ENCODE data around the gene RASL10A.
"Not testable (repeated sequence)": the region's sequence is repeated elsewhere in the genome, so short reads cannot be mapped to it uniquely, and the experiment has no call there.

RASL10A gene, protein sequence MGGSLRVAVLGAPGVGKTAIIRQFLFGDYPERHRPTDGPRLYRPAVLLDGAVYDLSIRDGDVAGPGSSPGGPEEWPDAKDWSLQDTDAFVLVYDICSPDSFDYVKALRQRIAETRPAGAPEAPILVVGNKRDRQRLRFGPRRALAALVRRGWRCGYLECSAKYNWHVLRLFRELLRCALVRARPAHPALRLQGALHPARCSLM

DNA sequence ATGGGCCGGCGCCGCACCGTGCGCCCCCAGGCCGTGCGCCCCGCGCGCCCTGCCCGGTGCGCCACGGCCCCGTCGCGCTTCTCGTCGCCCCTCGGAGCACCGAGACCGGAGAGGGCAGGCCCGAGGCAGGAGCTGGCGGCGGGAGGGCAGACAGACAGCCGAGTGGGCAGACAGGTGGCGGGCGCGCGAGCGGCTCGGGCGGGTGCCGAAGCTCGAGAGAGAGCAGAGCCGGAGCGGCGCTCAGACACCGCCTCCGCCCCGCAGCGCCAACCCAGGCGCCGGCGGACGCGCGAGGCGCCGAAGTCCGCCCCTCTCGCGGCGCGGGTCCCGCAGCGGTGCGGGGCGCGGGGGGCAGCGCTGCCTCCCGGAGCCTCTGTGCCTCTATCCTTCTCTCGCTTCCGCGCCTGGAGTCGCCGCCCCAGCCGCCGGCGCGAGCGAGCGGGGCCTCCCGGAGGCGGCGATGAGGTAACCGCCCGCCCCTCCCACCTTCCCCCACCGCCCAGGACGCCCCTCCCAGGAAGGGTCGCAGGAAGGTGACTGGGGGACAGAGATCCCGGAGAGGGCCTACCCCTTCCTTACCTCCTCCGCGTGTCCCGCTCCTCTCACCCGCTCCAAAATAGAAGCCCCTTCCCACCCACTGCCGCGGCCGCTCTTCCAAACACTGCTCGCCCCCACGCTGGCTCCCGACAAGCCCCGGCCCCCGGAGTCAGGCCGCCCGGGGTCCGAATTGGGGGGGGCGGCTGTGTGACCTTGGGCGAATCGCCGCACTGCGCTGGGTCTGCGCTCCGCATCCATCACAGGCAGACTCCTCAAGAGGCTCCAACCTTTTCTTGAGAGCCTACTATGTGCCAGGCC lies at the start of gene RASL10A:
RASL10A (minus strand) TSS at position 412 of the 855 bp plus-strand sequence. CDS start 451 bp downstream, outside the sequence.
- no peak for DNase-seq (ENCODE audit: extremely low spot score, insufficient read length, low read depth)
- no peak for FAIRE-seq

- no peak for DNase-seq (ENCODE audit: extremely low spot score, insufficient read length, low read depth)
- no peak for FAIRE-seq
Observed at GRCh38 chr22:29359469-29359868, 44.0 kb upstream of the RASL10A start.

DNA sequence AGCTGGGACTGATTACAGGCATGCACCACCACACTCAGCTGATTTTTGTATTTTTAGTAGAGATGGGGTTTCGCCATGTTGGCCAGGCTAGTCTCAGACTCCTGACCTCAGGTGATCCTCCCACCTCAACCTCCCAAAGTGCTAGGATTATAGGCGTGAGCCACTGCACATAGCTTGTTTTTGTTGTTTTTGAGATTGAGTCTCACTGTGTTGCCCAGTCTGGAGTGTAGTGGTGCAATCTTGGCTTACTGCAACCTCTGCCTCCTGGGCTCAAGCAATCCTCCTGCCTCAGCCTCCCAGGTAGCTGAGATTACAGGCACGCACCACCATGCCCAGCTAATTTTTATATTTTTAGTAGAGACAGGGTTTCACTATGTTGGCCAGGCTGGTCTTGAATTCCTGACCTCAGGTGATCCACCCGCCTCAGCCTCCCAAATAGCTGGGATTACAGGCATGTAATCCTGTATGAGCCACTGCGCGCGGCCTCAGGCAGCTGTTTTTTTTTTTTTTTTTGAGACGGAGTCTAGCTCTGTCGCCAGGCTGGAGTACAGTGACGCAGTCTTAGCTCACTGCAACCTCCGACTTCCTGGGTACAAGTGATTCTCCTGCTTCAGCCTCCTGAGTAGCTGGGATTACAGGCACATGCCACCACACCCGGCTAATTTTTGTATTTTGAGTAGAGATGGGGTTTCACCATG lies 41.8 kb upstream of the RASL10A start:
- not testable (repeated sequence) for DNase-seq (ENCODE audit: extremely low spot score, insufficient read length, low read depth); FAIRE-seq

DNA sequence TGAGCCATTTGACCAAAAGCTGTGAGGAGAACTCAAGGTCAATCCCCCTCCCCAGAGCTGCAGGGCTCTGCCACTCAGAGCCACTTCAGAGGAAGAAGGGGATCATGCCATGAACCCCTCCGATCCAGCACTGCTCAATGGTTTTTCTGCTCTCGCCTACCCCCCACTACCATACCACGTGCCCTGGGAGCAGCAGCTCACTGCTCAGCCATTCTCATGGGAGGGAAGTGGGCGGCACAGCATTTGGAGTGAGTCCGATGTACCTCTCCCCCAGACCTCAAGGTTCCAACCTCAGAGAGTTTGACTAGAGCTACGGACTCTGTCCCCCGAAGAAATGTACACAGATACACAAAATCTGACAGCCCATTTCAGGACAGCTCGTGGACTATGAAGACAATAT lies 38.4 kb upstream of the RASL10A start:
- FAIRE-seq = no peak
- no peak for DNase-seq (ENCODE audit: extremely low spot score, insufficient read length, low read depth)

DNA sequence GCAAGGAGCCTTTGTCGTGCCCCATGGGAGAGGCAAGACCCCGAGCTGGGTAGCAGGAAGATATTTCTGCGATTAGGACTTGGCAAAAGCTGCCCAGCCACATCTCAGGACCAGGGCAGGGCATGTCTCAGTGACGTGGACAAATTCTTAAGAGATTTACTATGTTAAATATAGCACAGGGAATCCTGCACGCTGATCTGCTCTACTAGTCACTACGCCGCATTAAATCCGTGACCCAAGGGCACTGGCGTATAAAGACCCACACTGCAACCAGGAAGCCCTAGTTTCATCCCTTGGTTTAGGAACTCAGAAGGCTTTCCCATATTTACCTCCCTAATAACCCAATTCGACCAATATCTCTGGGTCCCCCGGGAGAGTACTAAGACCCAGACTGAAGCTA lies 37.8 kb upstream of the RASL10A start:
- FAIRE-seq = no peak
- DNase-seq (ENCODE audit: extremely low spot score, insufficient read length, low read depth) = no peak

GRCh38 chr22:29352778-29353177 lies 37.3 kb upstream of the RASL10A start:
- DNase-seq (ENCODE audit: extremely low spot score, insufficient read length, low read depth) (no peak), FAIRE-seq (no peak)

- no peak for DNase-seq (ENCODE audit: extremely low spot score, insufficient read length, low read depth)
- FAIRE-seq = no peak
Observed at GRCh38 chr22:29351891-29352290, 36.4 kb upstream of the RASL10A start.

DNA sequence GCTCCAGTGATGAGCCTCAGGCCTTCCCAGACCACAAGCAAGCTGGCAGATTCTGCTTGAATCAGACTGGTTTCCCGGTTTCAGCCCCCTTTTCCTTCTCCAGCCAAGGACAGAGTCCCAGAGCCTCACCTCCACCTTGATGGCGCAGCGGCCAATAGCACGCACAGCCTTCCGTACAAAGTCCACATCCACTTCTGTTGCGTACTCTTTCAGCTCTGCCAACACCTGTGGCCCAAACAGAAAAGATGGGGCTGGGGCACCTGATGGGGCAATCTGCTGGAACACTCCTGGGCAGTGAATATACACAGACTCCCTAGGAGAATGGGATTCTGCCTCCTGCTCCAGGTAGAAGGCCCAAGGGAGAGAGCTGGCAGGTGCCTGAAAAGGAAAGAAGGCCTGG lies 35.5 kb upstream of the RASL10A start:
- FAIRE-seq = no peak
- no peak for DNase-seq (ENCODE audit: extremely low spot score, insufficient read length, low read depth)

- DNase-seq (ENCODE audit: extremely low spot score, insufficient read length, low read depth) = no peak
- FAIRE-seq = no peak
Observed at GRCh38 chr22:29348956-29349355, 33.5 kb upstream of the RASL10A start.

DNA sequence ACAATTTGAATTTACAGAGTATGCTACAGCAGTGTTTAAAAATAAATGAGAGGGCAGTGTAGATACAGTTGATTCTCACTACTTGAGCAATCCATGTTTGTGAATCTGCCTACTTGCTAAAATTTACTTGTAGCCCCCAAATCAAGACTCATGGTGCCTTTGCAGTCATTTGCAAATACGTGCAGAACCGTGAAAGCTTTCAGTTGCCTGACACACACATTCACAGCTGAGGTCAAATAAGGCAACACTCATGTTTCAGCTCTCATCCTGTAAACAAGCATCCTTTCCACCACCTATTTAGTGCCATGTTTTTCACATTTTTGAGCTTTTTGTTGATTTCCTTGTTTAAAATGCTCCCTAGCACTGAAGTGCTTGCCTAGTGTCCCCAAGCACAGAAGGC lies 32.5 kb upstream of the RASL10A start:
- no peak for DNase-seq (ENCODE audit: extremely low spot score, insufficient read length, low read depth)
- FAIRE-seq = no peak

DNA sequence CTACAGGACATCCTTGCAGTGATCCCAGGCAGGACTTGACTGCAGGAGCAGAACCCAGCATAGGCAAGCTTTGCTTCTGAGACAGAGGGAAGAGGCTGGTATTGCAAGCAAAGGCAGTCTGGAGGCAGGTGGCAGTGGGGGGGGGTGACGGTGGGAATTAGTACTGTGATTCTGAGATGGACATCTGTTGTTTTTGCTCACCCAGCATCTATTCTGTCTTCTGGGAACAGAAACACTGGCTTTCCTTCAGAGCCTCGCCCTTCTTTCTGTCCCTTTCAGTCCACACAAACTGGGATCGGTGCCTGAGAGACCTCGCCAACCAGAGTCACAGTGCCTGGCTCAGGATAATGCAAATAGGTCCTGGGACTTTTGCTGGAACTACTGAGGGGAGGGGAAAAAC lies 31.2 kb upstream of the RASL10A start:
- DNase-seq (ENCODE audit: extremely low spot score, insufficient read length, low read depth) = no peak
- FAIRE-seq = no peak

DNA sequence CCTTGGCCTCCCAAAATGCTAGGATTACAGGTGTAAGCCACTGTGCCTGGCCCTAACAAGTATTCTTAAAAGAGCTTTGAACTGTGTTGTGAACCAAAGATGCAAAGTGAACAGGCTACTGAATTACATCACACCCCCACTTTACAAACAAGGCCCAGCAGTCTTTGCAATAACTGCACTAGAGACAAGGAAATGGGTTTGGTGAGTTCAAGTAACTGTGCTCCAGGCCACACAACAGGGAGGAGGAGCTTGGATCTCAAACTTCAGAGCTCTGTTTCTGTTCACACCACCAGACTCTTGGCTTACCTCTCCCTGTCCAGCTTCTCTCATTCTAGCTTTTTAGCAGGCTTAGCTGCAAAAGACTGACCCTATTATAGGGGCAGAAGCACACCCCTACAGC lies 30.4 kb upstream of the RASL10A start:
- FAIRE-seq (no peak), DNase-seq (ENCODE audit: extremely low spot score, insufficient read length, low read depth) (no peak)

GRCh38 chr22:29344889-29345288 lies 29.4 kb upstream of the RASL10A start:
- DNase-seq (ENCODE audit: extremely low spot score, insufficient read length, low read depth); FAIRE-seq: not testable (repeated sequence)

GRCh38 chr22:29344137-29344536 lies 28.6 kb upstream of the RASL10A start:
- FAIRE-seq (no peak), DNase-seq (ENCODE audit: extremely low spot score, insufficient read length, low read depth) (no peak)

- FAIRE-seq (no peak), DNase-seq (ENCODE audit: extremely low spot score, insufficient read length, low read depth) (no peak)
Observed at GRCh38 chr22:29343313-29343805, 27.9 kb upstream of the RASL10A start.

- DNase-seq (ENCODE audit: extremely low spot score, insufficient read length, low read depth) (no peak), FAIRE-seq (no peak)
Observed at GRCh38 chr22:29342577-29343312, 27.2 kb upstream of the RASL10A start.

DNA sequence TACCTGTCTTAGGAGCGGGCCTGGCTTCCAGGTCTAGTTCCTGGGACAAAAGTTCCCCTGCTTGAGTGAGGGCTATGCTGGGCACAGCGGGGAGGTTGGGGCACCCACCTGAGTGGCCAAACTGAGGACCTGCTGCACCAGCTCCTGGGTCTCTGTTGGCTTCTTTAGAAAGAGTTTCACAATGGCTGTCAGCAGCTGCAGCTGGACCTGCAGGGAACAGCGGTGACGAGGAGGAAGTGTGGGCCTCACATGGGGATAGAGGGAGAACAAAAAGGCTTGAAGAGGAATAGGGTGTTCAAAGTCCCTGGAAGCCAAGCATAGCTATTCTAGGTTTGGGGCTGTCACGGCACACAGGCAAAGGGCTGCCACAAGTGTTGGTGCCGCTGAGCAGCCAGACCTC lies 26.7 kb upstream of the RASL10A start:
- no peak for DNase-seq (ENCODE audit: extremely low spot score, insufficient read length, low read depth)
- FAIRE-seq = no peak

GRCh38 chr22:29341849-29342127 lies 26.3 kb upstream of the RASL10A start:
- DNase-seq (ENCODE audit: extremely low spot score, insufficient read length, low read depth) (no peak), FAIRE-seq (no peak)

DNA sequence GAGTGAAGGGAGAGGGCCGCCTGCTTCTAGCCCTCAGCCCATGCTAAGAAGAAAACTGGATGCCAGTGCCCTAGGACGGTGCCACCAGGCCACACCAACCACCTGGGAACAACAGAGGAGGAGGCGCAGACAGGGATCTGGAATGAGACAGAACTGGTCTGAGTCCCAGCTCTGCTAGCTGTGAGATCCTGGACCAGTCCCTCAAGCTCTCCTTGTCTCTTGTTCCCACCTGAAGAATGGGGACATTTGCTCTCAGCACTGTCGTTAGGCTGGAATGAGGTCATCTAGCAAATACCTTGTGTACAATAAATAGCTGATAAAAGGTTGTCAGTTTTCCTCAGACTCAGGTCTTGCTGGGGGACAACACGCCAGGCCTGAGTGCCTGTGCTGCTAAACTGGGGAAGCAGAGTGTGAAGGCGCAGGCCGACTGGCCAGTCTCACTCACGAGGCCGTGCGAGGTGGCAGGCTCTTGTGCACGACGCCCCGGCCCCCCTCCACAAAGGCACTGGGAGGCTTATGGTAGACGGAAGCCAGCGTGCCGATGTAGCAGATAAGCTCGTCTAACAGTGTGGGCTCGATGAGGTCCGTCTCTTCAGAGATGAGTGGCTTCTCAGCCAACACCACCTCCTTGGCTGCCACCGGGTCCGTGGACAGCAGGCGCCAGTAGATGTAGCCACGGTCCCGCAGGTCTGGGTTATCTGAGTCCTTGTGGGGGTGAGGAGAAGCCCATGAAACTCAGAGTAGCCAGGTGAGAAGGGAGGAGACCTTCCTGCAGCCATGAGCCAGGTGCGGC lies 25.8 kb upstream of the RASL10A start:
- FAIRE-seq (no peak), DNase-seq (ENCODE audit: extremely low spot score, insufficient read length, low read depth) (no peak)

DNA sequence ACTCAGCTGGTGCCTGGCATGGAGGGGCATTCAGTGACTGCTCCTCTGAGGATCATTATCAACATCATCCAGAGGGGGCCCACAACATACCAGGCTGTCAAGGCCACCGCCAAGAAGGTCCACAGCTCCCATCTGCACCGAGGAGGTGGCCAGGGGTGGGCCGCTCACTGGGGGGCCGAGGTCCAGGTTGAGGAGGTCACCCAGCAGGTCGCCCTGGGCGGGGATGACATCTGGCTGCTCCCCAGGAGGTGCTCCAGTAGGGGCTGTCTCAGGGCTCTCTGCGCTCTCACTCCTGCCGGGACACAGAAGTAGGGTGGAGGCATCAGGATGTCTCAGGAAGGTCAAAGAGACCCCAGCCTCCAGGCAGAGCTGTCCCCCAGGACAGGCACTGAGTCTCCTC lies 25.1 kb upstream of the RASL10A start:
- no peak for FAIRE-seq

More for the DNA sequence above, 25.1 kb upstream of the RASL10A start:
- no peak for DNase-seq (ENCODE audit: extremely low spot score, insufficient read length, low read depth)
